Ishikawa (cell line): Measurements from ENCODE around the gene PRKCH.

Experiments
- TAF1 ChIP-seq: IDR thresholded peaks from 2 replicates; pipeline ENCODE4 v1.6.1; 2012; ENCODE audit warnings: low read depth, mild to moderate bottlenecking
- YY1 ChIP-seq: IDR thresholded peaks from 2 replicates; pipeline ENCODE4 v1.6.1; 2012; ENCODE audit warnings: low read depth

DNA sequence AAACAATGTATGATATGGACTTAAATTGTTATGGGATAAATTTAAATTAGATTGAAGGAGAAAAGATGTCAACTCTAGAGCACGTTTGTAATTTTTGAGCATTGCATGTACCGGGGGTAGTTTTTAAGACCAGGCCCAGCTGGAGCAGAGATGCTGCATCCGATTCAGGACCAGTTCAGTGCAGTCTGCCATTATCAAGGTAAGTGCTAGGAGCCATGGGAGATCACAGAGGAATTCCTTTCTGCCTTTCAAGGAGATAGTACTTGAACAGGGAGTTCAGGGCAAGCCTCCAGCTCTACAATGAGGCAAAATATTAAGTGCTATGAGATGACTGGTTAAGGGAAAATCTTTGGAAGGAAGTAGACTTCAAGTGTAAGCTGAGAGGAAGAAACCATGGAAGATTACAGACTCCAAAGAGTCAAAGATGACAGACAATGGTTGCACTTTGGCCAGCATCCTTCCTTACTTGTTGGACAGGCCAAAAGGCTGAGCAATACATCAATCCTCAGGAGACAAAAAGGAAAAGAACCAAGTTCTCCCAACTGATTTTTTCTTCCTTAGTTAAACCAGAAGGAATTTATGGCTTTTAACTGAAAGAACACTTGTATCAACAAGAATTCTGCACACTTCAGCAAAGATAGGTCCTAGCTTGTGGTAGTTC, 260.7 kb downstream of the PRKCH start:
- no peak for TF ChIP-seq YY1
- TF ChIP-seq TAF1 = no peak
